Measurements from ENCODE around the gene PADI2.

PADI2 gene

GRCh38 chr1:17027900-17028299 lies 91.4 kb downstream of the PADI2 start:
- peaks cover 51% of the 10 kb centered on the region for H3K4me1 ChIP-seq (ENCODE audit: low read depth, poor library complexity, severe bottlenecking)
- H3K27ac ChIP-seq, result no peak overlapping the region
- H3K79me2 ChIP-seq (ENCODE audit: insufficient read depth, low read depth), result no peaks in the 10 kb centered on the region
- H4K20me1 ChIP-seq (ENCODE audit: insufficient read depth), result no peaks in the 10 kb centered on the region
- H2AFZ ChIP-seq (ENCODE audit: low read depth), result no peak overlapping the region
- no peaks in the 10 kb centered on the region for H3K27me3 ChIP-seq (ENCODE audit: insufficient read depth, low read depth)
- H3K9ac ChIP-seq, result no peak overlapping the region
- H3K4me3 ChIP-seq (IDR thresholded peaks at IDR 0.05; ENCODE audit: insufficient read depth, low read depth, low read length), result no peak overlapping the region
- H3K4me2 ChIP-seq, result no peak overlapping the region
- no peaks in the 10 kb centered on the region for H3K36me3 ChIP-seq (ENCODE audit: insufficient read depth)
- TF ChIP-seq CTCF (conservative IDR thresholded peaks at IDR 0.05; ENCODE audit: low read depth, low read length), result no peak

DNA sequence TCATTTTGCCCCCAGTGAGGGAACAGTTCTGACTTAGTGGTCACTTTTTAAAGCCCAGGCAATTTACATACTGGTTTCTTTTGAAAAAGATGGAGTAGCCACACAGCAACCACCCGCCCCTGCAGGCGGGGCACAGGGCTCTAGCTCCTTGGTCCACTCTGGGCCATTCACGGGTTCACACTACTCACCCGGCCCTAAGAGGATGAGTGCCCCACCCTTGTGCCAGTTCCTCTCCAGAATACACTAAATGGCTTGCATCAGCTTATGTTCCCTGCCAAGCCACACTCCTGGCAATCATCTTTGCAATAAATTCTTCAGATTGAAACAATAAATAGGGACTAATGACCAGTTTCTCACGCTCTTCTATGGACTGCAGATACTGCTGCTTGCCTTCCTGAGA lies 91.8 kb downstream of the PADI2 start:
- H3K36me3 ChIP-seq (ENCODE audit: insufficient read depth), result no peaks in the 10 kb centered on the region
- peaks cover 46% of the 10 kb centered on the region for H3K4me1 ChIP-seq (ENCODE audit: low read depth, poor library complexity, severe bottlenecking)
- H3K79me2 ChIP-seq (ENCODE audit: insufficient read depth, low read depth), result no peaks in the 10 kb centered on the region
- no peak overlapping the region for H3K9ac ChIP-seq
- no peak overlapping the region for H3K4me2 ChIP-seq
- H4K20me1 ChIP-seq (ENCODE audit: insufficient read depth), result no peaks in the 10 kb centered on the region
- no peak for TF ChIP-seq CTCF (conservative IDR thresholded peaks at IDR 0.05; ENCODE audit: low read depth, low read length)
- H3K4me3 ChIP-seq (IDR thresholded peaks at IDR 0.05; ENCODE audit: insufficient read depth, low read depth, low read length), result no peak overlapping the region
- H3K27me3 ChIP-seq (ENCODE audit: insufficient read depth, low read depth), result no peaks in the 10 kb centered on the region
- no peak overlapping the region for H3K27ac ChIP-seq
- H2AFZ ChIP-seq (ENCODE audit: low read depth), result no peak overlapping the region

GRCh38 chr1:17024721-17025120 lies 94.5 kb downstream of the PADI2 start:
- Histone ChIP-seq H3K36me3 (ENCODE audit: insufficient read depth) (no peaks in the 10 kb centered on the region; the same call in 1 of the 2 replicates), H4K20me1 (ENCODE audit: insufficient read depth) (no peaks in the 10 kb centered on the region), H3K27me3 (ENCODE audit: insufficient read depth, low read depth) (no peaks in the 10 kb centered on the region), H3K79me2 (ENCODE audit: insufficient read depth, low read depth) (no peaks in the 10 kb centered on the region), H2AFZ (ENCODE audit: low read depth) (no peak overlapping the region), H3K27ac (no peak overlapping the region), H3K4me3 (IDR thresholded peaks at IDR 0.05; ENCODE audit: insufficient read depth, low read depth, low read length) (no peak overlapping the region), H3K4me2 (no peak overlapping the region), H3K4me1 (ENCODE audit: low read depth, poor library complexity, severe bottlenecking) (peaks cover 41% of the 10 kb centered on the region), H3K9ac (no peak overlapping the region)
- TF ChIP-seq CTCF (conservative IDR thresholded peaks at IDR 0.05; ENCODE audit: low read depth, low read length), result no peak

GRCh38 chr1:17023573-17023972 lies 95.7 kb downstream of the PADI2 start:
- H3K4me3 ChIP-seq (IDR thresholded peaks at IDR 0.05; ENCODE audit: insufficient read depth, low read depth, low read length), result no peak overlapping the region
- no peak overlapping the region for H3K27ac ChIP-seq
- no peak for TF ChIP-seq CTCF (conservative IDR thresholded peaks at IDR 0.05; ENCODE audit: low read depth, low read length)
- no peak overlapping the region for H2AFZ ChIP-seq (ENCODE audit: low read depth)
- no peaks in the 10 kb centered on the region for H3K79me2 ChIP-seq (ENCODE audit: insufficient read depth, low read depth)
- no peaks in the 10 kb centered on the region for H3K27me3 ChIP-seq (ENCODE audit: insufficient read depth, low read depth)
- H3K9ac ChIP-seq, result no peak overlapping the region
- H3K36me3 ChIP-seq (ENCODE audit: insufficient read depth), result no peaks in the 10 kb centered on the region; the same call in 1 of the 2 replicates
- no peak overlapping the region for H3K4me2 ChIP-seq
- peaks cover 41% of the 10 kb centered on the region for H3K4me1 ChIP-seq (ENCODE audit: low read depth, poor library complexity, severe bottlenecking)
- peaks cover 6% of the 10 kb centered on the region; the same call in 1 of the 2 replicates for H4K20me1 ChIP-seq (ENCODE audit: insufficient read depth)

All from KMS-11 (cell line).